PC-9 (cell line): ENCODE measurements around the gene TXNRD1. TPM values are rescaled to one million over a fixed set of nuclear protein-coding genes. Genes with fewer than 3 reads are reported as not detected.
A peak's percentile ranks its signal among the peaks of the same experiment; 100 is the strongest.

Experiments
- BruUV-seq: library from RNA; stranded (reverse); fragments of 400-500 nt; replicated peaks from 2 replicates; lab custom pipeline; 2021; lab: Mats Ljungman, UMichigan
- CTCF ChIA-PET: fragments of 300-600 bp; sonication (Branson Sonifier 250); formaldehyde crosslinking; loops from one replicate; lab custom pipeline; 2022; ENCODE audit warnings: antibody characterized with exemption; lab: Charles Lee
- POLR2A ChIA-PET: fragments of 300-600 bp; sonication (Branson Sonifier 250); formaldehyde crosslinking; loops from one replicate; lab custom pipeline; 2022; ENCODE audit warnings: antibody characterized with exemption; ENCODE audit not compliant: unreplicated experiment; lab: Charles Lee
- DNase-seq, 2 experiments: peaks; one replicate each; pipeline versions ENCODE4 v3.0.0 to v3.0.0-alpha.2; 2015 to 2022; ENCODE audit warnings: mixed read lengths in 1 of 2
- H2AFZ ChIP-seq: fragments of 200-600 bp; sonication (generic); 2 replicates; pipeline ENCODE4 v1.8.1; 2017; ENCODE audit warnings: antibody characterized with exemption
- H3F3A ChIP-seq: fragments of 200-600 bp; sonication (generic); 2 replicates; pipeline ENCODE4 v1.8.1; 2017; ENCODE audit warnings: antibody characterized with exemption, mild to moderate bottlenecking, low read depth; ENCODE audit not compliant: insufficient read depth
- H3K27ac ChIP-seq: fragments of 200-600 bp; sonication (generic); 2 replicates; pipeline ENCODE4 v1.6.1; 2016; ENCODE audit warnings: mixed run types
- H3K27me3 ChIP-seq: fragments of 200-600 bp; sonication (generic); 2 replicates; pipeline ENCODE4 v1.6.1; 2016; ENCODE audit warnings: low read depth, mixed run types; ENCODE audit not compliant: insufficient read depth
- H3K36me3 ChIP-seq: fragments of 200-600 bp; sonication (generic); 2 replicates; pipeline ENCODE4 v1.6.1; 2016; ENCODE audit warnings: low read depth, mixed run types
- H3K4me1 ChIP-seq: fragments of 200-600 bp; sonication (generic); replicated peaks from 2 replicates; pipeline ENCODE4 v1.6.1; 2016; ENCODE audit warnings: mixed run types; ENCODE audit not compliant: insufficient read depth
- H3K4me2 ChIP-seq: fragments of 200-600 bp; sonication (generic); 2 replicates; pipeline ENCODE4 v1.6.1; 2017; ENCODE audit warnings: mixed run types
- H3K4me3 ChIP-seq: fragments of 200-600 bp; sonication (generic); 2 replicates; pipeline ENCODE4 v1.6.1; 2016; ENCODE audit warnings: mixed run types
- H3K79me2 ChIP-seq: fragments of 200-600 bp; sonication (generic); 2 replicates; pipeline ENCODE4 v1.6.1; 2017; ENCODE audit warnings: low read depth, mixed run types
- H3K9me2 ChIP-seq: fragments of 200-600 bp; sonication (generic); 2 replicates; pipeline ENCODE4 v1.8.1; 2017; ENCODE audit warnings: mild to moderate bottlenecking; ENCODE audit not compliant: insufficient read depth
- H3K9me3 ChIP-seq: fragments of 200-600 bp; sonication (generic); 2 replicates; pipeline ENCODE4 v1.8.1; 2016; ENCODE audit warnings: low read depth; ENCODE audit not compliant: insufficient read depth
- H4K20me1 ChIP-seq: fragments of 200-600 bp; sonication (generic); 2 replicates; pipeline ENCODE4 v1.8.1; 2017; ENCODE audit not compliant: insufficient read depth
- EZH2 ChIP-seq: fragments of 200-600 bp; sonication (generic); IDR thresholded peaks from 2 replicates; pipeline ENCODE4 v1.8.0; 2017; ENCODE audit warnings: antibody characterized with exemption, low read depth
- intact Hi-C: fragments of 100-400 bp; cut with micrococcal nuclease; formaldehyde crosslinking; loops from one replicate; pipeline ENCODE4 v1.10.0; 2022; ENCODE audit not compliant: unreplicated experiment
- total RNA-seq: library from RNA; stranded (reverse); gene quantifications from 2 replicates; pipeline ENCODE4 v1.2.3, GENCODE V29; 2021
- TF ChIP-seq, protein P1 (sequence below): fragments of 200-600 bp; sonication (generic); conservative IDR thresholded peaks from 2 replicates; pipeline ENCODE4 v1.6.1; 2017; ENCODE audit warnings: mixed run types, antibody characterized with exemption, mild to moderate bottlenecking, moderate library complexity

TXNRD1 gene
- total RNA-seq, 1 experiment from 2014 or later = 1,250 TPM

DNA sequence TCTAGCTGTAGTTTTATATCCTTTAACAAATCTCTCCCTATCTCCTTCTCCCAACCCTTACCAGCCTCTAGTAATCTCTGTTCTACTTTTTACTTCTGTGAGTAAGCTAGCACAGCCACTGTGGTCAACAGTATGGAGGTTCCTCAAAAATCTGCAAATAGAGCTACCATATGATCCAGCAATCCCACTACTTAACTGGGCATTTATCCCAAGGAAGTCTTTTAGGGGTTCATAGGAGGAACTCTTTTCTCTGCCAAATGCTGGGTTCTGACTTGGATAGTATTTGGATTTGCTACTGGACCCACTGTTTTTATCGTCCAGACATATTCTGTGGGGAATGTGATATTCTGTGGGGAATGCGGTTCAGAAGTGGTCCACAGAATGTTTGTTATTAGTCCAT, 129.1 kb downstream of the TXNRD1 start:
- H3F3A ChIP-seq = peaks cover 100% of the 10 kb centered on the region
- peaks cover 100% of the 10 kb centered on the region for H4K20me1 ChIP-seq
- no peak overlapping the region for H3K4me3 ChIP-seq
- H3K4me1 ChIP-seq = peaks cover 98% of the 10 kb centered on the region
- no peaks in the 10 kb centered on the region for H3K27me3 ChIP-seq
- H3K9me3 ChIP-seq = no peaks in the 10 kb centered on the region
- POLR2A ChIA-PET = no interaction called here
- CTCF ChIA-PET = no interaction called here
- TF ChIP-seq, protein P1, sequence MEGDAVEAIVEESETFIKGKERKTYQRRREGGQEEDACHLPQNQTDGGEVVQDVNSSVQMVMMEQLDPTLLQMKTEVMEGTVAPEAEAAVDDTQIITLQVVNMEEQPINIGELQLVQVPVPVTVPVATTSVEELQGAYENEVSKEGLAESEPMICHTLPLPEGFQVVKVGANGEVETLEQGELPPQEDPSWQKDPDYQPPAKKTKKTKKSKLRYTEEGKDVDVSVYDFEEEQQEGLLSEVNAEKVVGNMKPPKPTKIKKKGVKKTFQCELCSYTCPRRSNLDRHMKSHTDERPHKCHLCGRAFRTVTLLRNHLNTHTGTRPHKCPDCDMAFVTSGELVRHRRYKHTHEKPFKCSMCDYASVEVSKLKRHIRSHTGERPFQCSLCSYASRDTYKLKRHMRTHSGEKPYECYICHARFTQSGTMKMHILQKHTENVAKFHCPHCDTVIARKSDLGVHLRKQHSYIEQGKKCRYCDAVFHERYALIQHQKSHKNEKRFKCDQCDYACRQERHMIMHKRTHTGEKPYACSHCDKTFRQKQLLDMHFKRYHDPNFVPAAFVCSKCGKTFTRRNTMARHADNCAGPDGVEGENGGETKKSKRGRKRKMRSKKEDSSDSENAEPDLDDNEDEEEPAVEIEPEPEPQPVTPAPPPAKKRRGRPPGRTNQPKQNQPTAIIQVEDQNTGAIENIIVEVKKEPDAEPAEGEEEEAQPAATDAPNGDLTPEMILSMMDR = no peak
- TF ChIP-seq EZH2 = no peak
- no peak for DNase-seq
- H3K79me2 ChIP-seq = peaks cover 96% of the 10 kb centered on the region
- no TSS peak for BruUV-seq
- intact Hi-C loops = no loop called here
- H3K4me2 ChIP-seq = peak overlapping the region; percentile 6; the same call in 1 of the 2 replicates
- peaks cover 95% of the 10 kb centered on the region for H3K36me3 ChIP-seq
- H2AFZ ChIP-seq = no peak overlapping the region
- H3K27ac ChIP-seq = peak overlapping the region; percentile 60
- H3K9me2 ChIP-seq = no peaks in the 10 kb centered on the region

GRCh38 chr12:104345234-104346066, 129.9 kb downstream of the TXNRD1 start:
- Histone ChIP-seq H3K27ac (peak overlapping the region; percentile 60), H4K20me1 (peaks cover 100% of the 10 kb centered on the region), H3K4me2 (0 out of 2 replicates have a peak overlapping the region, but pooled peaks have one; percentile 6), H3K4me3 (no peak overlapping the region), H2AFZ (no peak overlapping the region), H3K9me2 (no peaks in the 10 kb centered on the region), H3F3A (peaks cover 100% of the 10 kb centered on the region), H3K4me1 (peaks cover 99% of the 10 kb centered on the region), H3K9me3 (no peaks in the 10 kb centered on the region), H3K79me2 (peaks cover 96% of the 10 kb centered on the region), H3K27me3 (no peaks in the 10 kb centered on the region), H3K36me3 (peaks cover 95% of the 10 kb centered on the region)
- DNase-seq = no peak
- ChIA-PET CTCF (no interaction called here), POLR2A (interaction anchor here (0.6 kb wide), 2 partner anchors 146 to 175 kb away, joined by 3 to 7 read pairs; no protein-coding TSS in a partner anchor)
- TF ChIP-seq EZH2 = no peak
- TF ChIP-seq, protein P1 = no peak
- intact Hi-C loops = no loop called here
- no TSS peak for BruUV-seq

DNA sequence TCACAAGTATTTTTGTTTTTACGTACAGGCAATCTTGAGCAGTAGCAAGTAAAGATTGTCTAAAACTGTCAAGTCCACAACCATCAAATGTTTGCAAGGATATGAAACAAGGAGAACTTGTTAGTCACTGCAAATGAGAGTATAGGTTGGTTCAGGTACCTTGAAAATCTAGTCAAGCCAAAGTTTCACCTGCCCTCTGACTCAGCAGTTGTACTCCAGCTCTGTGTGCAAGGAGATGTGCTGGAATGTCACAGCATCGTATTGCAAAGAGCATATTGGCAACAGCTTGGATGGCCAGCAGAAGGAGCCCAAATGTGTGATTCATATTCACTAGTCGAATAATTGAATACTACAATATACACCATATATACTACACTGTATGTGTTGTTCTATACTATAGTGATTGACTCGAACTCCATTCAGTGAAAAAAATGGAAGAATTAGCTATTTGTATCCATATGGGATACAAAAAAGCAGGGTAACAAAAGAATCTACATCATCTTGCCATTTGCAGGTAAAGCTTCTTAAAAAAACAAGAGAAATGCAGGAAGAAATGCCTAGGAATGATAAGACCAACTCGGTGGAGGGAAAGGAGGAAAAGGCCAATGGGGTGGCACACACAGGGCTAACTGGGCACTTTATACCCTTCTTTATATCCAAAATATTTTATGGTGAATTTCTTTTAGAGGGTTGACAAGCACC, 131.9 kb downstream of the TXNRD1 start:
- Histone ChIP-seq H3F3A (peaks cover 100% of the 10 kb centered on the region), H3K79me2 (peaks cover 83% of the 10 kb centered on the region), H3K9me3 (no peaks in the 10 kb centered on the region), H3K9me2 (no peaks in the 10 kb centered on the region), H3K27me3 (no peaks in the 10 kb centered on the region), H3K36me3 (peaks cover 96% of the 10 kb centered on the region), H3K4me3 (no peak overlapping the region), H2AFZ (no peak overlapping the region), H3K4me1 (peaks cover 95% of the 10 kb centered on the region), H3K4me2 (no peak overlapping the region), H4K20me1 (peaks cover 100% of the 10 kb centered on the region), H3K27ac (peak overlapping the region; percentile 60)
- intact Hi-C loops = no loop called here
- ChIA-PET POLR2A (no interaction called here), CTCF (no interaction called here)
- TF ChIP-seq EZH2 = no peak
- TF ChIP-seq, protein P1 = no peak
- DNase-seq = peak in 1 of 2 experiments; percentile 73
- no TSS peak for BruUV-seq
